Heart left ventricle (tissue), 16 donors: Measurements from ENCODE around the gene KATNA1. TPM values are rescaled to one million over a fixed set of nuclear protein-coding genes. Genes with fewer than 3 reads are reported as not detected.

Experiments
- ATAC-seq, 4 donors: fragments of 200-7000 bp; cut with Tn5 transposase; one replicate each; pipeline ENCODE4 v1.9.1; 2020 to 2022; ENCODE audit warnings: moderate library complexity in 4 of 4, mild to moderate bottlenecking in 3 of 4, moderate number of reproducible peaks in 1 of 4
- DNase-seq, 5 donors: peaks; one replicate each; pipeline ENCODE4 v3.0.0-alpha.2; 2020
- H3K27ac ChIP-seq, 12 donors: fragments of 200-600 bp; sonication (generic) in 4 of 12; one replicate each; pipeline versions ENCODE4 v1.5.0 to v1.8.0; 2016 to 2022; ENCODE audit warnings: mild to moderate bottlenecking in 2 of 12
- H3K27me3 ChIP-seq, 9 donors: fragments of 200-600 bp; sonication (generic) in 2 of 9; one replicate each; pipeline versions ENCODE4 v1.5.1 to v1.8.0; 2016 to 2022; ENCODE audit warnings: mild to moderate bottlenecking in 3 of 9
- H3K36me3 ChIP-seq, 9 donors: fragments of 200-600 bp; sonication (generic) in 2 of 9; one replicate each; pipeline versions ENCODE4 v1.5.0 to v1.8.0; 2018 to 2022; ENCODE audit warnings: mild to moderate bottlenecking in 2 of 9
- H3K4me1 ChIP-seq, 12 donors: fragments of 200-600 bp; sonication (generic) in 4 of 12; one replicate each; pipeline versions ENCODE4 v1.5.0 to v1.8.0; 2016 to 2022; ENCODE audit warnings: mild to moderate bottlenecking in 3 of 12
- H3K4me3 ChIP-seq, 12 donors: fragments of 200-600 bp; sonication (generic) in 4 of 12; one replicate each; pipeline versions ENCODE4 v1.5.0 to v1.8.0; 2017 to 2022; ENCODE audit warnings: mild to moderate bottlenecking in 9 of 12, moderate library complexity in 4 of 12
- H3K9me3 ChIP-seq, 12 donors: fragments of 200-600 bp; sonication (generic) in 4 of 12; one replicate each; pipeline versions ENCODE4 v1.5.0 to v1.8.0; 2016 to 2022; ENCODE audit warnings: mild to moderate bottlenecking in 1 of 12
- POLR2A ChIP-seq, 2 donors: fragments of 450-650 bp; IDR thresholded peaks; one replicate each; pipeline ENCODE4 v1.6.1; 2017; ENCODE audit warnings: antibody characterized with exemption in 2 of 2, mild to moderate bottlenecking in 2 of 2, moderate library complexity in 2 of 2
- WGBS, 4 donors: extraction: QIAGEN DNeasy Blood & Tissue Kit in 2 of 4; methylation state at CpG; one replicate each; pipeline versions ENCODE4 v1.1.5 to v1.1.7; 2013 to 2018; 5-methylcytosine and 5-hydroxymethylcytosine counted together
- intact Hi-C, 10 donors: fragments of 100-400 bp; cut with DNase I; formaldehyde crosslinking; loops; one replicate each; pipeline versions ENCODE4 v1.11.1 to v1.14.2; 2022
- polyA plus RNA-seq, 2 donors: library from polyadenylated mRNA; stranded (reverse); fragments of 200-250 nt; gene quantifications; one replicate each; pipeline ENCODE4 v1.2.3, GENCODE V29; 2013
- total RNA-seq, 9 donors: library from RNA; depleted of rRNA in 2 of 9; stranded (reverse); fragments of >200 nt in 2 of 9; fragmentation: NEBNext Ultra II Directional in 3 of 9; extraction: Animal tissue kit (Norgen Biotek cat#: 25700) in 3 of 9; gene quantifications; one replicate each; pipeline versions ENCODE4 v1.1.0 to v1.2.4, GENCODE V29; 2016 to 2023
- TF ChIP-seq, protein P1 (sequence below), 12 donors: fragments of 200-600 bp; sonication (generic) in 4 of 12; IDR thresholded peaks; one replicate each; pipeline versions ENCODE4 v1.5.0 to v1.8.0; 2018 to 2022; ENCODE audit warnings: antibody characterized with exemption in 12 of 12, mild to moderate bottlenecking in 5 of 12
- donor health status: ischemic (EF 13 %, LVEDD 7.1; RV severe dilation, severe dysfunction).
- donor health status: healthy with polysubstance abuse.
- donor health status: DM: no; HTN: yes; CAD: no.
- donor health status: DM: no; HTN: no; CAD: no.
- donor health status: ischemic (EF 25% LVEDD 6.9; RV normal size, moderate dysfunction).
- donor health status: ischemic (EF 25% LVEDD 5.7; RV mildly dilated, moderate dysfunction).
- donor health status: healthy.
- donor health status: DM: yes; HTN: yes; CAD: no.
- donor health status: ischemic (EF 35%, LVEDD 5.7; RV mildly dilated, moderate dysfunction).
- donor health status: nonischemic (EF 11% LVEDD 7.7; RV severe dilation, severe dysfunction).
- donor health status: DM: yes; HTN: yes; CAD: no.
- donor health status: PGD.
- donor health status: ischemic (EF 29% LVEDD 5.4; RV normal size, mild dysfunction).
- donor health status: nonischemic (EF 23%, LVEDD 6.1; RV moderate dilation, normal function).

The KATNA1 gene
- total and polyA plus RNA-seq, 11 donors: 5.6 to 19.3 (median 12.6) TPM

DNA sequence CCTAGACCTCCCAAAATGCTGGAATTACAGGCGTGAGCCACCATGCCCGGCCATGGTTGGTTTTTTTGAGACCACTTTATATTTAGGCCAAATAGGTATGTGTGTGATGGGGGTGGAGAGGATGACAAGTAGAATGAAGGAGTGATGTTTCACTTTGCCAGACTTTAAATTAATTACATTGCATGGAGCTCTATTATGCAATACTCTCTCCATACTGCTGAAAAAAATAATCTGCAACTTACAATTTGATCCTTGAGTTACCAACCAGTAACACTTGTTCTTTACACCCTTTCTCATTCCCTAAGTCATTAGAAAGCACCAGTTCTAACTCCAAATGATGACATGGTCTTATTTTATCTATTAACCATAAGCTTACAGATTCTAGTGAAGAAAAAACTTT, 55.5 kb downstream of the KATNA1 start:
- DNase-seq (no peak), ATAC-seq (no peak)
- Histone ChIP-seq H3K9me3 (no peaks in the 10 kb centered on the region), H3K27me3 (no peaks in the 10 kb centered on the region), H3K4me3 (no peak overlapping the region), H3K36me3 (peaks cover 0 to 100% (median 82%) of the 10 kb centered on the region in 9 donors), H3K27ac (no peak overlapping the region), H3K4me1 (no peaks in the 10 kb centered on the region)
- TF ChIP-seq, protein P1, sequence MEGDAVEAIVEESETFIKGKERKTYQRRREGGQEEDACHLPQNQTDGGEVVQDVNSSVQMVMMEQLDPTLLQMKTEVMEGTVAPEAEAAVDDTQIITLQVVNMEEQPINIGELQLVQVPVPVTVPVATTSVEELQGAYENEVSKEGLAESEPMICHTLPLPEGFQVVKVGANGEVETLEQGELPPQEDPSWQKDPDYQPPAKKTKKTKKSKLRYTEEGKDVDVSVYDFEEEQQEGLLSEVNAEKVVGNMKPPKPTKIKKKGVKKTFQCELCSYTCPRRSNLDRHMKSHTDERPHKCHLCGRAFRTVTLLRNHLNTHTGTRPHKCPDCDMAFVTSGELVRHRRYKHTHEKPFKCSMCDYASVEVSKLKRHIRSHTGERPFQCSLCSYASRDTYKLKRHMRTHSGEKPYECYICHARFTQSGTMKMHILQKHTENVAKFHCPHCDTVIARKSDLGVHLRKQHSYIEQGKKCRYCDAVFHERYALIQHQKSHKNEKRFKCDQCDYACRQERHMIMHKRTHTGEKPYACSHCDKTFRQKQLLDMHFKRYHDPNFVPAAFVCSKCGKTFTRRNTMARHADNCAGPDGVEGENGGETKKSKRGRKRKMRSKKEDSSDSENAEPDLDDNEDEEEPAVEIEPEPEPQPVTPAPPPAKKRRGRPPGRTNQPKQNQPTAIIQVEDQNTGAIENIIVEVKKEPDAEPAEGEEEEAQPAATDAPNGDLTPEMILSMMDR (IDR thresholded peaks at IDR 0.05): no peak
- TF ChIP-seq POLR2A (IDR thresholded peaks at IDR 0.05): no peak
- WGBS, 4 donors: 93 to 99% (median 96%) methylated on average over 2 of the region's 2 CpGs
- intact Hi-C loops: no loop called here

DNA sequence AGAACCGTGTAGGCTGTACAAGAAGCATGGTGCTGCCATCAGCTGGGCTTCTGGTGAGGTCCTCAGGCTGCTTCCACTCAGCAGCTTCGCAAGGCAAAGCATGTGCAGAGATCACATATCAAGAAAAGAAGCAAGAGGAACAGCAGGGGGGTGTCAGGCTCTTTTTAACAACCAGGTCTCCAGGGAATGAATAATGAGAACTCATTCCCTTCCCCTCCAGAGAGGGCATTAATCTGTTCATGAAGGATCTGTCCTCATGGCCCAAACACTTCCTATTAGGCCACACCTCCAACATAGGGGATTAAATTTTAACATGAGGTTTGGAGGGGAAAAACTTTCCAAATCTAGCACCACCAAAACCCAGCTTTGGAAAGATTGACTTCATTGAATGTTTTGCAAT, 62.4 kb downstream of the KATNA1 start:
- H3K36me3 ChIP-seq: peaks cover 0 to 100% (median 79%) of the 10 kb centered on the region in 9 donors

GRCh38 chr6:149581349-149581748, 67.2 kb downstream of the KATNA1 start:
- ATAC-seq: no peak
- no peak overlapping the region for H3K4me3 ChIP-seq
- H3K27ac ChIP-seq: no peak overlapping the region
- 94 to 98% (median 98%) methylated on average over 5 of the region's 5 CpGs for WGBS, 4 donors
- DNase-seq: no peak
- intact Hi-C loops: no loop called here
- H3K36me3 ChIP-seq: peaks cover 0 to 93% (median 69%) of the 10 kb centered on the region in 9 donors
- H3K4me1 ChIP-seq: no peaks in the 10 kb centered on the region
- H3K27me3 ChIP-seq: no peaks in the 10 kb centered on the region
- TF ChIP-seq, protein P1 (IDR thresholded peaks at IDR 0.05): no peak
- TF ChIP-seq POLR2A (IDR thresholded peaks at IDR 0.05): no peak
- no peaks in the 10 kb centered on the region for H3K9me3 ChIP-seq

More for the DNA sequence above, 62.4 kb downstream of the KATNA1 start:
- DNase-seq (no peak), ATAC-seq (no peak)
- no peaks in the 10 kb centered on the region for H3K9me3 ChIP-seq
- intact Hi-C loops: no loop called here
- H3K27me3 ChIP-seq: no peaks in the 10 kb centered on the region
- H3K4me3 ChIP-seq: no peak overlapping the region
- TF ChIP-seq, protein P1 (IDR thresholded peaks at IDR 0.05): no peak
- no peak for TF ChIP-seq POLR2A (IDR thresholded peaks at IDR 0.05)
- WGBS, 4 donors: 92 to 98% (median 97%) methylated on average over 2 of the region's 2 CpGs
- H3K4me1 ChIP-seq: no peaks in the 10 kb centered on the region
- no peak overlapping the region for H3K27ac ChIP-seq

- Histone ChIP-seq H3K4me1 (no peaks in the 10 kb centered on the region), H3K36me3 (peaks cover 0 to 93% (median 68%) of the 10 kb centered on the region in 9 donors), H3K9me3 (no peaks in the 10 kb centered on the region), H3K27me3 (no peaks in the 10 kb centered on the region), H3K4me3 (no peak overlapping the region), H3K27ac (no peak overlapping the region)
- TF ChIP-seq POLR2A (IDR thresholded peaks at IDR 0.05): no peak
- TF ChIP-seq, protein P1 (IDR thresholded peaks at IDR 0.05): no peak
- DNase-seq (no peak), ATAC-seq (no peak)
- intact Hi-C loops: no loop called here
- WGBS, 4 donors: 95 to 99% (median 98%) methylated on average over 5 of the region's 5 CpGs
Observed at GRCh38 chr6:149580880-149581279, 67.6 kb downstream of the KATNA1 start.
